HepG2 (cell line): ENCODE measurements around the gene OR2C1. TPM values are rescaled to one million over a fixed set of nuclear protein-coding genes. Genes with fewer than 3 reads are reported as not detected.

Experiments used
- ELF3 ChIP-seq: IDR thresholded peaks from 2 replicates; pipeline ENCODE4 v1.6.1; 2016; ENCODE audit warnings: missing genetic modification reagents, missing compliant biosample characterization
- HMGA1 ChIP-seq: sonication (generic); formaldehyde crosslinking; conservative IDR thresholded peaks from 2 replicates; pipeline ENCODE4 v1.4.0; 2020; ENCODE audit warnings: missing genetic modification reagents
- KDM3A ChIP-seq: IDR thresholded peaks from 2 replicates; pipeline ENCODE4 v1.6.1; 2018; ENCODE audit warnings: low read depth, missing compliant biosample characterization
- KLF15 ChIP-seq: sonication (generic); formaldehyde crosslinking; IDR thresholded peaks from 2 replicates; pipeline ENCODE4 v1.8.1; 2023; ENCODE audit warnings: borderline replicate concordance, mild to moderate bottlenecking, inconsistent platforms, missing genetic modification reagents, mixed read lengths
- PITX1 ChIP-seq: sonication (generic); formaldehyde crosslinking; IDR thresholded peaks from 2 replicates; pipeline ENCODE4 v1.5.1; 2020; ENCODE audit warnings: mild to moderate bottlenecking, missing genetic modification reagents
- SCMH1 ChIP-seq: sonication (generic); formaldehyde crosslinking; IDR thresholded peaks from 2 replicates; pipeline ENCODE4 v1.9.0; 2021; ENCODE audit warnings: missing genetic modification reagents, mild to moderate bottlenecking, borderline replicate concordance
- SMAD1 ChIP-seq: sonication (generic); formaldehyde crosslinking; IDR thresholded peaks from 2 replicates; pipeline ENCODE4 v1.4.0; 2020; ENCODE audit warnings: missing genetic modification reagents, low read depth, mild to moderate bottlenecking, borderline replicate concordance
- SMAD9 ChIP-seq: sonication (generic); formaldehyde crosslinking; IDR thresholded peaks from 2 replicates; pipeline ENCODE4 v1.5.1; 2020; ENCODE audit warnings: mild to moderate bottlenecking, missing genetic modification reagents
- THYN1 ChIP-seq: sonication (generic); formaldehyde crosslinking; IDR thresholded peaks from 2 replicates; pipeline ENCODE4 v1.8.1; 2023; ENCODE audit warnings: low read depth, mild to moderate bottlenecking, moderate library complexity, missing genetic modification reagents, borderline replicate concordance
- TSC22D2 ChIP-seq: sonication (generic); formaldehyde crosslinking; IDR thresholded peaks from 2 replicates; pipeline ENCODE4 v1.5.1; 2020; ENCODE audit warnings: missing genetic modification reagents, mild to moderate bottlenecking, borderline replicate concordance
- YEATS4 ChIP-seq: sonication (generic); formaldehyde crosslinking; IDR thresholded peaks from 2 replicates; pipeline ENCODE4 v1.4.0; 2020; ENCODE audit warnings: missing genetic modification reagents, borderline replicate concordance
- ZFP36 ChIP-seq: fragments of 150-350 bp; IDR thresholded peaks from 2 replicates; pipeline ENCODE4 v1.6.1; 2018; ENCODE audit warnings: borderline replicate concordance, low read length, low read depth; ENCODE audit not compliant: partially characterized antibody
- ZNF101 ChIP-seq: sonication (generic); formaldehyde crosslinking; IDR thresholded peaks from 2 replicates; pipeline ENCODE4 v1.4.0; 2020; ENCODE audit warnings: mild to moderate bottlenecking, low read depth, missing genetic modification reagents, borderline replicate concordance
- ZNF12 ChIP-seq: sonication (generic); formaldehyde crosslinking; IDR thresholded peaks from 2 replicates; pipeline ENCODE4 v1.5.0; 2020; ENCODE audit warnings: missing genetic modification reagents
- ZNF225 ChIP-seq: sonication (generic); formaldehyde crosslinking; IDR thresholded peaks from 2 replicates; pipeline ENCODE4 v1.4.0; 2020; ENCODE audit warnings: mild to moderate bottlenecking, missing genetic modification reagents
- ZNF552 ChIP-seq: sonication (generic); formaldehyde crosslinking; IDR thresholded peaks from 2 replicates; pipeline ENCODE4 v1.9.0; 2022; ENCODE audit warnings: missing genetic modification reagents, mild to moderate bottlenecking, borderline replicate concordance
- ZNF614 ChIP-seq: IDR thresholded peaks from 2 replicates; pipeline ENCODE4 v1.6.1; 2018; ENCODE audit warnings: missing biosample characterization, missing genetic modification reagents, inconsistent platforms, borderline replicate concordance
- ZNF670 ChIP-seq: sonication (generic); formaldehyde crosslinking; IDR thresholded peaks from 2 replicates; pipeline ENCODE4 v1.8.0; 2022; ENCODE audit warnings: mild to moderate bottlenecking, missing genetic modification reagents, borderline replicate concordance
- ZNF709 ChIP-seq: sonication (generic); formaldehyde crosslinking; IDR thresholded peaks from 2 replicates; pipeline ENCODE4 v1.5.0; 2020; ENCODE audit warnings: mild to moderate bottlenecking, missing genetic modification reagents
- ZNF777 ChIP-seq: sonication (generic); formaldehyde crosslinking; IDR thresholded peaks from 2 replicates; pipeline ENCODE4 v1.4.0; 2020; ENCODE audit warnings: missing genetic modification reagents
- polyA plus RNA-seq, 8 experiments: library from polyadenylated mRNA; depleted of rRNA in 3 of 8; stranded (reverse) in 7 of 8; unstranded in 1 of 8; fragments of >200 nt; fragmentation: Illumina TruSeq in 4 of 8; extraction: Trizol in 4 of 8; gene quantifications; 2 replicates each; pipeline versions ENCODE4 v1.2.1 to v1.2.3, GENCODE V29; 2011 to 2016; ENCODE audit warnings: low read depth in 4 of 8, missing spikeins in 1 of 8, mixed read lengths in 1 of 8; ENCODE audit not compliant: insufficient read depth in 1 of 8
- total RNA-seq, 5 experiments: library from RNA; depleted of rRNA; stranded (reverse); fragments of >200 nt; fragmentation: Illumina TruSeq; extraction: Trizol; gene quantifications; 2 replicates each; pipeline ENCODE4 v1.2.3, GENCODE V29; 2016; ENCODE audit warnings: low read depth in 1 of 5
- TF ChIP-seq, protein P1 (sequence below): IDR thresholded peaks from 2 replicates; pipeline ENCODE4 v1.6.1; 2012; ENCODE audit warnings: low read length, improper control_type of control experiment
- TF ChIP-seq, protein P2 (sequence below): IDR thresholded peaks from 2 replicates; pipeline ENCODE4 v1.6.1; 2016
- TF ChIP-seq, protein P3 (sequence below): sonication (generic); formaldehyde crosslinking; IDR thresholded peaks from 2 replicates; pipeline ENCODE4 v1.5.0; 2020; ENCODE audit warnings: missing genetic modification reagents

The OR2C1 gene
- total and polyA plus RNA-seq, 2 of the 13 experiments (the other 11 are each of a cell fraction or from before 2014, with no cell fraction given) = not detected

DNA sequence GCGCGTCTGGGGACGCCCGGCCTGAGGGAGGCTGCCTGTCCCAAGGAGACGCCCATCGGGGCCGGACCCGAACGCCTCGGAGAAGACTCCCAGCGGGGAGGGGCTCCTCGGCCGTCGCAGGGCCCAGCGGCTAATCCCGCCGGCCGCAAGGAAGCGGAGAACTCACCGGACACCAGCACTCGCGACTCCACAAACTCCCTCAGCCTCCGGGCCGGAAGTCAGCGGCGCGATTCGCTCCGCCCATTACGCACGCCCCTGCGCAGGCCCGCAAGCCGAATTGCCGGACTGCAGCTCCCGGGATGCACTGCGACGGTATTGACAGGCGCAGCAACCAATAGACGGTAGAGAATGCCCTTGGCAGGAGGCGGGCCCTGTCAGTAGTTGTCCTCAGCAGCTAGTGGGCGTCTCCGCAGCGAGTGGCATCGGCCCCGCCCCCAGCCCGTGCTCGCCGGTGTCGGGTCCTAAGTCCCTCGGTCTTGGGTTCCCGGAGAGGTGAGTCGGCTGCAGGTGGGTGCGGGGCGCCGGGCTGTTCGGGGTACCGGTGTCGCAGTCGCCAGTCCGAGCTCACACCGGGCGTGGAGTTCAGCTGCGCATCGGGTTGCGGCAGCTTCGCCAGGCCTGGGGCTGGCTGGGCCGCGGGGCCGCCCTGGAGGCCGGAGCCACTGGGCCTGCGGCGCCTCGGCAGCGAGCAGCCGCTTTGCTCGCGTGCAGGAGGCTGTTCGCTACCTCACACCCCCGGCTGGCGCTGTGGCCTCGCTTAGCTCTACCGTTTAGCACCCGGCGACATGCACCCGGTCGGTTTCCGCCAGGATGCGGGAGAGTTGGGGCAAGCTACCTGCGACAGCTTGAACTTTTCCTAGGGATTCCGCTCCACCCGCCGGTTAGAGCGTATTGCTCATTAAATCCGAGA is 45.3 kb downstream of the OR2C1 start, which contains the start of the genes ZNF174 and ZSCAN32 (continued):
- TF ChIP-seq SMAD9 (CRISPR knock-in tag) (peak; percentile 71; the same call in 1 of the 2 replicates), KLF15 (CRISPR knock-in tag) (peak; percentile 33; the same call in 1 of the 2 replicates), SMAD1 (peak; percentile 50; the same call in 1 of the 2 replicates), PITX1 (CRISPR knock-in tag) (peak; percentile 89), THYN1 (CRISPR knock-in tag) (no peak), ZNF552 (CRISPR knock-in tag) (peak; percentile 38), YEATS4 (CRISPR knock-in tag) (peak; percentile 74; the same call in 1 of the 2 replicates), HMGA1 (no peak), ZNF777 (CRISPR knock-in tag) (peak; percentile 63; the same call in 1 of the 2 replicates), ZNF670 (peak; percentile 96), ZFP36 (no peak), ZNF709 (peak; percentile 94), ZNF12 (CRISPR knock-in tag) (no peak), ZNF101 (CRISPR knock-in tag) (no peak), ZNF614 (CRISPR knock-in tag) (peak; percentile 58), SCMH1 (CRISPR knock-in tag) (no peak), ELF3 (CRISPR knock-in tag) (peak; percentile 70), ZNF225 (CRISPR knock-in tag) (0 out of 2 replicates have a peak, but pooled peaks have one; percentile 22), KDM3A (CRISPR knock-in tag) (peak; percentile 80), TSC22D2 (CRISPR knock-in tag) (peak; percentile 38; the same call in 1 of the 2 replicates)
- TF ChIP-seq, protein P1, sequence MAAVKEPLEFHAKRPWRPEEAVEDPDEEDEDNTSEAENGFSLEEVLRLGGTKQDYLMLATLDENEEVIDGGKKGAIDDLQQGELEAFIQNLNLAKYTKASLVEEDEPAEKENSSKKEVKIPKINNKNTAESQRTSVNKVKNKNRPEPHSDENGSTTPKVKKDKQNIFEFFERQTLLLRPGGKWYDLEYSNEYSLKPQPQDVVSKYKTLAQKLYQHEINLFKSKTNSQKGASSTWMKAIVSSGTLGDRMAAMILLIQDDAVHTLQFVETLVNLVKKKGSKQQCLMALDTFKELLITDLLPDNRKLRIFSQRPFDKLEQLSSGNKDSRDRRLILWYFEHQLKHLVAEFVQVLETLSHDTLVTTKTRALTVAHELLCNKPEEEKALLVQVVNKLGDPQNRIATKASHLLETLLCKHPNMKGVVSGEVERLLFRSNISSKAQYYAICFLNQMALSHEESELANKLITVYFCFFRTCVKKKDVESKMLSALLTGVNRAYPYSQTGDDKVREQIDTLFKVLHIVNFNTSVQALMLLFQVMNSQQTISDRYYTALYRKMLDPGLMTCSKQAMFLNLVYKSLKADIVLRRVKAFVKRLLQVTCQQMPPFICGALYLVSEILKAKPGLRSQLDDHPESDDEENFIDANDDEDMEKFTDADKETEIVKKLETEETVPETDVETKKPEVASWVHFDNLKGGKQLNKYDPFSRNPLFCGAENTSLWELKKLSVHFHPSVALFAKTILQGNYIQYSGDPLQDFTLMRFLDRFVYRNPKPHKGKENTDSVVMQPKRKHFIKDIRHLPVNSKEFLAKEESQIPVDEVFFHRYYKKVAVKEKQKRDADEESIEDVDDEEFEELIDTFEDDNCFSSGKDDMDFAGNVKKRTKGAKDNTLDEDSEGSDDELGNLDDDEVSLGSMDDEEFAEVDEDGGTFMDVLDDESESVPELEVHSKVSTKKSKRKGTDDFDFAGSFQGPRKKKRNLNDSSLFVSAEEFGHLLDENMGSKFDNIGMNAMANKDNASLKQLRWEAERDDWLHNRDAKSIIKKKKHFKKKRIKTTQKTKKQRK = no peak
- TF ChIP-seq, protein P2, sequence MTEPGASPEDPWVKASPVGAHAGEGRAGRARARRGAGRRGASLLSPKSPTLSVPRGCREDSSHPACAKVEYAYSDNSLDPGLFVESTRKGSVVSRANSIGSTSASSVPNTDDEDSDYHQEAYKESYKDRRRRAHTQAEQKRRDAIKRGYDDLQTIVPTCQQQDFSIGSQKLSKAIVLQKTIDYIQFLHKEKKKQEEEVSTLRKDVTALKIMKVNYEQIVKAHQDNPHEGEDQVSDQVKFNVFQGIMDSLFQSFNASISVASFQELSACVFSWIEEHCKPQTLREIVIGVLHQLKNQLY (CRISPR knock-in tag) = 0 out of 2 replicates have a peak, but pooled peaks have one; percentile 23
- TF ChIP-seq, protein P3, sequence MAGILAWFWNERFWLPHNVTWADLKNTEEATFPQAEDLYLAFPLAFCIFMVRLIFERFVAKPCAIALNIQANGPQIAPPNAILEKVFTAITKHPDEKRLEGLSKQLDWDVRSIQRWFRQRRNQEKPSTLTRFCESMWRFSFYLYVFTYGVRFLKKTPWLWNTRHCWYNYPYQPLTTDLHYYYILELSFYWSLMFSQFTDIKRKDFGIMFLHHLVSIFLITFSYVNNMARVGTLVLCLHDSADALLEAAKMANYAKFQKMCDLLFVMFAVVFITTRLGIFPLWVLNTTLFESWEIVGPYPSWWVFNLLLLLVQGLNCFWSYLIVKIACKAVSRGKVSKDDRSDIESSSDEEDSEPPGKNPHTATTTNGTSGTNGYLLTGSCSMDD = no peak
